ENCODE measurements around the gene KPNA6.

- TF ChIP-seq CTCF (IDR thresholded peaks at IDR 0.05; ENCODE audit: extremely low read depth in 1 of 2, insufficient read depth in 1 of 2, low read depth in 1 of 2, low read length in 2 of 2) (no peak), POLR2A (IDR thresholded peaks at IDR 0.05; ENCODE audit: low read depth, low read length) (no peak), JUN (IDR thresholded peaks at IDR 0.05; ENCODE audit: borderline replicate concordance, insufficient read depth, insufficient read length, low read depth) (no peak), EZH2 (IDR thresholded peaks at IDR 0.05; ENCODE audit: borderline replicate concordance, low read depth, low read length, severe bottlenecking) (no peak), MAX (IDR thresholded peaks at IDR 0.05; ENCODE audit: insufficient read depth, insufficient read length) (no peak)
These were observed 74.2 kb downstream of the KPNA6 start for GRCh38 chr1:32182060-32182459.

Data from endothelial cell of umbilical vein (primary cell).